Stimulated activated CD4-positive, alpha-beta T cell treated with anti-CD3 and anti-CD28 coated beads, Interleukin-4, amount 100 ng/mL, for 4 hours (primary cell): ENCODE data around the gene MLEC.

Experiments
- DNase-seq, 2 experiments: peaks; one replicate each; pipeline ENCODE4 v3.0.0-alpha.2; 2020

The MLEC gene

DNA sequence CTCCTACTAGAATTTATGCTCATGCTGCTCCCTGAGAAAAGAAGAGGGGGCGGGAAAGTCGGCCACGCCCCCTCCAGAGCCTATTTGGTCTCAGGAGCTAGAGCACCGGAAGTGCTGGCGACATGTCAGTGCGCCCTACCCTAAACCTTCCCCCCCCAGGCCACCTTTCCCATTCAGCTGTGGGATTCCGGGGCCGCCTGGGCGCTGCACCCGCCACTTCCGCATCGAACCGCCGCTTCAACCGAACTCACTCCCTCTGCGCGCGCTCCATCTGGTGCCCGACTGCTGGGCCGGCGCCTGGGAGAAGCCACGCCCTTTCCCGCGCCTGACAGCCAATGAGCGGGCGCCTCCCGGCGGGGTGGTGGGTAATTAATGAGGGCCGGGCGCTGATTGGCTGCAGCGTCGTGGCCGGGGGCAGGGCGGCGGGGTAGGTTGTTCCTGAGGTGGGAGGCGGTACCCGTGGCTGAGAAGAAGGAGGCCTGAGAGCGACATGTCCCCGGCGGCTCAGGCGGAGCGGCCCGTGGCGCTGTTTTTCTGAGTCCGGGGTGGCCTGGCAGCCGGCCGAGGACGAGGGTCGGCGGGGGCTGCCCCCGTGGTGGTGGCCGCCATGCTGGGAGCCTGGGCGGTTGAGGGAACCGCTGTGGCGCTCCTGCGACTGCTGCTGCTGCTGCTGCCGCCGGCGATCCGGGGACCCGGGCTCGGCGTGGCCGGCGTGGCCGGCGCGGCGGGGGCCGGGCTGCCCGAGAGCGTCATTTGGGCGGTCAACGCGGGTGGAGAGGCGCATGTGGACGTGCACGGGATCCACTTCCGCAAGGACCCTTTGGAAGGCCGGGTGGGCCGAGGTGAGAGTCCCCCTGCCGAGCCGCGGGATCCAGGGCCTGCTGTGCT is at the start of gene MLEC:
TSS of gene MLEC (plus strand) at position 460 of the 888 bp plus-strand sequence. CDS start at position 608, 148 bp downstream.
- peak; percentile 99 for DNase-seq

DNA sequence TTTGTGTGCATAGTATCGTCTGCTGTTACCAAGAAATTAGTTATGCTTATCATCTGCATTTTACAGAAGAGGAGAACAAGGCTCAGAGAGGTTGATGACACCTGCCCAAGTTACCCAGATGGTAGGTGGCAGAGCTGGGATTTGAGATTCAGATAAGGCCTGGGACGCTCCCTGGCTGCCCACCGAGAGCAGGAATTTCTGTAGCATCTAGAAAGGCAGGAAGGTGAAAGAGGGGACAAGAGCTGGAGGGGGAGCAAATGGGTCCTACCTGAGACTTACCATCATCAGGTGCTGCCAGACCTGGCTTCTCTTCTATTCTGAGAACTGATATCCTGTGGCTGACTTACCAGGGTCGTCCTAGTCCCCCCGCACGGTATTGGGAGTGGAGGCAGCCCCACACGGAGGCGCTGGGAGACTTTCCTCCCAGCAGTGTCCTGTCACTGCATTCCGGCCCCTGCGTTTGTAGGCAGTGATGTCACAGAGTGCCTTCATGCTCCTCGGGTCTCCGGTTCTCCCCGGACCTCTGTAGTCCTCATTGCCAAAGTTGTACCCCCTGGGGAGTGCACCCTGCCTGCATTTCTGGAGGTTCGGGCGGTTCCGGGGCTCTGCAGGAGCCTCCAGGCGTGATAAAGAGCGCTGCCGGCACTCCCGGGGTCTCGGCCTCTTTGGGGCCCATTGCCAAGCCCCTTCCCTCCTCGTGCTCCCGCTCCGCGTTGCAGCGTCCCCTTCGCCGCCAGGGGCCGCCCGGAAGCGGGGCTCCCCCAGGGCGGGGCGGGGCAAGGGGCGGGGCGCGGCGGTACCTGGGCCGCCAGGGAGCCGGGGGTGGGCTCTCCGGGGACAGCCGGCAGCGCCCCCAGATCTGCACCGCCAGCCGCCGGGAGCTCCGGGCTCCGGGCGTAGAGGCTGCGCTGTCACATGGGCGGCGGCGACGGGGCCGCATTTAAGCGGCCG is 46.9 kb upstream of the MLEC start, which contains the start of gene CABP1:
TSS of gene CABP1 (plus strand) at position 856 of the 951 bp plus-strand sequence. CDS start at position 916, 60 bp downstream.
- DNase-seq: peak; percentile 67 to 82

GRCh38 chr12:120640861-120641833 is 45.8 kb upstream of the MLEC start:
- DNase-seq: peak; percentile 33 to 47

- DNase-seq: no peak
Observed at GRCh38 chr12:120642121-120642520, 44.8 kb upstream of the MLEC start.

- no peak for DNase-seq
Observed at GRCh38 chr12:120642826-120643225, 44.1 kb upstream of the MLEC start.

DNA sequence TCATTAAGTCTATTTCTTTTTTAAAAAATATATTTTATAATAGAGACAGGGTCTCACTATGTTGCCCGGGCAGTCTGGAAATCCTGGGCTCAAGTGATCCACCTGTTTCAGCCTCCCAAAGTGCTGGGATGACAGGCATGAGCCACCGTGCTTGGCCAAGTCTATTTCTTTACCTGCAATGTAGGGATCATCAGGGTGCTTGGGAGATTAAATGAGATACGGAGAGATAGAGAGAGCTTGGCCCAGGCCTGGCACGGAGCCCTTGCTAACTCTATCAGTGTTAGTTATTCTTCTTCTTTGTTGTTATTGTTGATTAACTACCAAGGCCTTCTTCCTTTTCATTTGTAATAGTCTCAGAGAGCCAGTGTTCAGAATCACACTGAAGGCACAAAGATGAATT is 43.4 kb upstream of the MLEC start:
- no peak for DNase-seq

- DNase-seq: no peak
Observed at GRCh38 chr12:120646044-120646443, 40.9 kb upstream of the MLEC start.

- no peak for DNase-seq
Observed at GRCh38 chr12:120647375-120647755, 39.6 kb upstream of the MLEC start.

GRCh38 chr12:120649442-120650232 is 37.3 kb upstream of the MLEC start:
- DNase-seq: no peak

- DNase-seq: no peak
Observed at GRCh38 chr12:120650233-120650690, 36.7 kb upstream of the MLEC start.

- DNase-seq: no peak
Observed at GRCh38 chr12:120651821-120652220, 35.1 kb upstream of the MLEC start.

- no peak for DNase-seq
Observed at GRCh38 chr12:120652656-120653435, 34.1 kb upstream of the MLEC start.

- no peak for DNase-seq
Observed at GRCh38 chr12:120653611-120654010, 33.3 kb upstream of the MLEC start.

DNA sequence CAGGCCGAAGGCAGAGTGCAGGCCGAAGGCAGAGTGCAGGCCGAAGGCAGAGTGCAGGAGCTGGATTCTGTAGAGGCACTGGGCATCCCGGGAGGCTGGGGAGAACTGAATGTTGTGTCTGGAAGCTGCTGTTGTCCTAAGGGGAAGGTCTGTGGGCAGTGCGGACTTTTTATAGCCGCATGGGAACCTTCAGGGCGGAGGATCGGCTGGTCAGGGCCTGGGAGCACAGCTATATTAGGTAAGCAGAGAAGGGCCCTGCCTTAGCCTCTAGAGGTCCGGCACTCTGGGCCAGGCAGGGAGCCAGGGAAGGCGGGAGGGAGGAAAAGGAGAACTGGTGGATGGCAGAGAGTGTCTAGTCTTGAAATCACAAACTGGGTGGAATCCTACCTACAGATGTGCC is 32.3 kb upstream of the MLEC start:
- DNase-seq: no peak

GRCh38 chr12:120656008-120656407 is 30.9 kb upstream of the MLEC start:
- DNase-seq: no peak

GRCh38 chr12:120658286-120659150 is 28.4 kb upstream of the MLEC start:
- no peak for DNase-seq

GRCh38 chr12:120659151-120659525 is 27.8 kb upstream of the MLEC start:
- no peak for DNase-seq

GRCh38 chr12:120661432-120661831 is 25.5 kb upstream of the MLEC start:
- DNase-seq: no peak

DNA sequence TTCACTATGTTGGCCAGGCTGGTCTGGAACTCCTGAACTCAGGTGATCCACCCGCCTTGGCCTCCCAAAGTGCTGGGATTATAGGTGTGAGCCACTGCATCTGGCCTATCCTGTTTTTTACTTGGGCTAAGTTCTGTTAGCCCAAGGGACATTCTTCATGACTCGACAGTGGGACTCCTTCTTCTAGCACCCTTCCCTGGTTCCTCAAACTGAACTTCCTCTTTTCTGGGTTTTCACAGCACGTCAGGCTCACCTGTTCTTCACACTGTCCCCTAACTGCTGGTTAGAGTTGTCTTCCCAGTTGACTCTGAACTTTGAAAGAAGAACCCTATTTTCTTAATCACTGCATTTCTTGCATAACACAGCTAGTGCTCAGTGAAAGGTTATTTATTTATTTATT is 24.1 kb upstream of the MLEC start:
- no peak for DNase-seq
